ENCODE results near the gene RFX7. TPM values are rescaled to one million over a fixed set of nuclear protein-coding genes. Genes with fewer than 3 reads are reported as not detected.

The RFX7 gene
- total and polyA plus RNA-seq, 8 donors: 0.58 to 41.4 (median 1.7) TPM

- DNase-seq: no peak
- no peaks in the 10 kb centered on the region for H3K9me3 ChIP-seq
- no peaks in the 10 kb centered on the region for H3K27me3 ChIP-seq
- intact Hi-C loops (cut with DNase I; ENCODE audit: low total_unique reads): no loop called here
- no peak overlapping the region for H3K27ac ChIP-seq
- H3K36me3 ChIP-seq: no peaks in the 10 kb centered on the region
- WGBS, 5 donors: 59 to 64% (median 59%) methylated on average over 3 of the region's 3 CpGs
- H3K4me1 ChIP-seq: peaks cover 0 to 9% (median 5%) of the 10 kb centered on the region in 4 donors
- TF ChIP-seq EP300 (IDR thresholded peaks at IDR 0.05): no peak
- H3K4me3 ChIP-seq: no peak overlapping the region
These were observed 205.7 kb downstream of the RFX7 start for GRCh38 chr15:56038015-56038414.

Small RNAs within 50 kb of the gene (small RNA-seq; reads per million reads assigned to genes)
- gene CD24P2: 0 reads per million in 4 donors
- 0 reads per million in 4 donors for gene RNU6-1287P

Other genes with a start within 250 kb of the RFX7 start
- gene TEX9, start 121.5 kb upstream of the RFX7 start, total RNA-seq: 10 to 100 TPM in 2 of 5 donors, 1 to 10 TPM in 3; 1.8 to 27.4 (median 9.8) TPM
- 1 to 10 TPM; 3.8 to 5.5 (median 5.3) TPM for gene TEX9, start 121.5 kb upstream of the RFX7 start, polyA plus RNA-seq
- gene MNS1, start 221.3 kb upstream of the RFX7 start, total RNA-seq: 10 to 100 TPM in 1 of 5 donors, 1 to 10 TPM in 1, under 1 TPM in 2, not detected in 1; 0.58 to 39.4 (median 2.6) TPM
- gene MNS1, start 221.3 kb upstream of the RFX7 start, polyA plus RNA-seq: 1 to 10 TPM; 1.2 to 2.0 (median 1.2) TPM